Measurements from ENCODE around the gene STRBP. TPM values are rescaled to one million over a fixed set of nuclear protein-coding genes. Genes with fewer than 3 reads are reported as not detected.
A peak's percentile ranks its signal among the peaks of the same experiment; 100 is the strongest.

The STRBP gene
- total RNA-seq, 1 donor from 2014 or later: 17.3 TPM

DNA sequence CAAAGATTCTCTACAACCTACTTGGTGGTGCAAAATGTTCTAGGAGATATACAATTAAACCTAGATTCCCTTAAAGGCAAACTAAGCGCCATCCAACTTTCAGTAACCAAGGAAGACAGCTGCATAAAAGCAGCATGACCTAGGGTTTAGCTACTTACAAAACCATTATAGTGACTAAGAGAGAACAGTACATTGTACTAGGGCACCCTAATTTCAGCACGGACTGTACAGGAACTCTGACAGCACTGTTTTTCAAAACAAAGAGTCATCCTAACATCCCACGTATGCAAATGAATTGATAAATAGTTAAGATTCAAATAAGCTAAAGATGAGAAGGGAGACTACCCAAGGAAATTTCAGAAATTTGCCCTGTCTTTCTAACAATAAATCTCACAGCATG is 30.0 kb downstream of the STRBP start:
- H3K9me3 Mint-ChIP-seq (ENCODE audit: unreplicated experiment): peaks cover 6% of the 10 kb centered on the region
- TF ChIP-seq, protein P1, sequence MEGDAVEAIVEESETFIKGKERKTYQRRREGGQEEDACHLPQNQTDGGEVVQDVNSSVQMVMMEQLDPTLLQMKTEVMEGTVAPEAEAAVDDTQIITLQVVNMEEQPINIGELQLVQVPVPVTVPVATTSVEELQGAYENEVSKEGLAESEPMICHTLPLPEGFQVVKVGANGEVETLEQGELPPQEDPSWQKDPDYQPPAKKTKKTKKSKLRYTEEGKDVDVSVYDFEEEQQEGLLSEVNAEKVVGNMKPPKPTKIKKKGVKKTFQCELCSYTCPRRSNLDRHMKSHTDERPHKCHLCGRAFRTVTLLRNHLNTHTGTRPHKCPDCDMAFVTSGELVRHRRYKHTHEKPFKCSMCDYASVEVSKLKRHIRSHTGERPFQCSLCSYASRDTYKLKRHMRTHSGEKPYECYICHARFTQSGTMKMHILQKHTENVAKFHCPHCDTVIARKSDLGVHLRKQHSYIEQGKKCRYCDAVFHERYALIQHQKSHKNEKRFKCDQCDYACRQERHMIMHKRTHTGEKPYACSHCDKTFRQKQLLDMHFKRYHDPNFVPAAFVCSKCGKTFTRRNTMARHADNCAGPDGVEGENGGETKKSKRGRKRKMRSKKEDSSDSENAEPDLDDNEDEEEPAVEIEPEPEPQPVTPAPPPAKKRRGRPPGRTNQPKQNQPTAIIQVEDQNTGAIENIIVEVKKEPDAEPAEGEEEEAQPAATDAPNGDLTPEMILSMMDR (IDR thresholded peaks at IDR 0.05): no peak
- H3K4me3 Mint-ChIP-seq (ENCODE audit: unreplicated experiment): no peak overlapping the region
- H3K36me3 Mint-ChIP-seq (ENCODE audit: unreplicated experiment): peaks cover 2% of the 10 kb centered on the region
- DNase-seq (ENCODE audit: extremely low spot score, unreplicated experiment): no peak
- no peak overlapping the region for H3K27ac Mint-ChIP-seq (ENCODE audit: unreplicated experiment)
- no peaks in the 10 kb centered on the region for H3K27me3 Mint-ChIP-seq (ENCODE audit: unreplicated experiment)
- H3K4me1 Mint-ChIP-seq (ENCODE audit: unreplicated experiment): no peaks in the 10 kb centered on the region

DNA sequence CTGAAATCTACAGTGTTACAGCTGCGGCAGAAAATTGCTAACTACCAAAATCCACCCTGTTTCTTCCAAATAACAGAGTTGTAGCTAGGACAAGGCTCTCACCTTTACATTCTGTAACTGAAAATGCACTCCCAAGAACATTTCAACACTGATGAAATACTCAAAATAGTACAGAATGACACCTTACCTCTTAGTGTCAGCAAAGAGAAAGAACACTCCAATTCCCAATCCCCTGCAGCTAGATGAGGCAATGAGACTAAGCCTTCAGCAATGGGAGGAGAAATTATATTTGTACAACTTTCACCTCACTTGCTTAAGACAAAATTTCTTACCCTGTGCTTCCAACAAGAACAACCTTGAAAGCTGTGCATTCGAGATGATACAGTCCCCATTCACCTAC is 31.2 kb downstream of the STRBP start:
- H3K9me3 Mint-ChIP-seq (ENCODE audit: unreplicated experiment): no peaks in the 10 kb centered on the region
- DNase-seq (ENCODE audit: extremely low spot score, unreplicated experiment): no peak
- H3K4me1 Mint-ChIP-seq (ENCODE audit: unreplicated experiment): peaks cover 7% of the 10 kb centered on the region
- H3K27me3 Mint-ChIP-seq (ENCODE audit: unreplicated experiment): no peaks in the 10 kb centered on the region
- no peak overlapping the region for H3K27ac Mint-ChIP-seq (ENCODE audit: unreplicated experiment)
- peaks cover 2% of the 10 kb centered on the region for H3K36me3 Mint-ChIP-seq (ENCODE audit: unreplicated experiment)
- TF ChIP-seq, protein P1 (IDR thresholded peaks at IDR 0.05): no peak
- no peak overlapping the region for H3K4me3 Mint-ChIP-seq (ENCODE audit: unreplicated experiment)

DNA sequence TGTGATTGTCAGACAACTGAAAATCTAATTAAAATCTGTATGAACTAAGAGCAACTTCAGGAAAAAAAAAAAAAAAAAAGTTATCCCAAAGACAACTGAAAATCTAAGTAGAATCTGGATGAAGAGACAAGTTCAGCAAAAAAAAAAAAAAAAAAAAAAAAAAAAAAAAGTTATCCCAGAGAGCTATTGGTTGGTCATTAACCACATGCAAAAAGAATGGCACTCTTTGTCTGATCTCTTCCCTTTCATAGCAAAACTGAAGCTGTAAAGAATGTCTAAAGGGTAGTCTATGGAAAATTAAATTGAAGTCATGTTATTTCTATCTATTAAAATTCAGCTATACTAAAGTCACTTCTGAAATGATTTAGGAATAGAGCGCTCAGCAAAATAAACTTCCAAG is 32.9 kb downstream of the STRBP start:
- Mint-ChIP-seq H3K36me3 (ENCODE audit: unreplicated experiment) (no peaks in the 10 kb centered on the region), H3K27ac (ENCODE audit: unreplicated experiment) (no peak overlapping the region), H3K9me3 (ENCODE audit: unreplicated experiment) (no peaks in the 10 kb centered on the region), H3K27me3 (ENCODE audit: unreplicated experiment) (no peaks in the 10 kb centered on the region), H3K4me3 (ENCODE audit: unreplicated experiment) (no peak overlapping the region), H3K4me1 (ENCODE audit: unreplicated experiment) (peaks cover 9% of the 10 kb centered on the region)
- no peak for DNase-seq (ENCODE audit: extremely low spot score, unreplicated experiment)
- TF ChIP-seq, protein P1 (IDR thresholded peaks at IDR 0.05): no peak

DNA sequence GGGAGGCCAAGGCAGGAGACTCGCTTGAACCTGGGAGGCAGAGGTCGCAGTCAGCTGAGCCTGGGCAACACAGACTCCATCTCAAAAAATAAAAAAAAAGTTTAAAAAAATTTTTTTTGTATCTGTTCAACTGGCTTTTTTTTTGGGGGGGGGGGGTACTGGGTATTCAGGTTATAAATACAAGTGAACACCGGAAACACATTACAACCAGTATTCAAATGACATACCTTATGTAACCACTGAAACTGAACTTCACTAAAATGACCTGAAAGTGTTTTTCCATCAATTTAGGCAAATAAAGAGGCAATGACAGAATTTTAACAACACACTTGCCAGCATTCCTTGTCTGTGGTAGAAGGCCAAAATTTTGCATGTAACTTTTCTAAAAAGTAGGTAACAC is 33.5 kb downstream of the STRBP start:
- no peaks in the 10 kb centered on the region for H3K9me3 Mint-ChIP-seq (ENCODE audit: unreplicated experiment)
- H3K36me3 Mint-ChIP-seq (ENCODE audit: unreplicated experiment): no peaks in the 10 kb centered on the region
- H3K4me3 Mint-ChIP-seq (ENCODE audit: unreplicated experiment): no peak overlapping the region
- no peak overlapping the region for H3K27ac Mint-ChIP-seq (ENCODE audit: unreplicated experiment)
- DNase-seq (ENCODE audit: extremely low spot score, unreplicated experiment): no peak
- TF ChIP-seq, protein P1 (IDR thresholded peaks at IDR 0.05): no peak
- H3K27me3 Mint-ChIP-seq (ENCODE audit: unreplicated experiment): no peaks in the 10 kb centered on the region
- H3K4me1 Mint-ChIP-seq (ENCODE audit: unreplicated experiment): peaks cover 9% of the 10 kb centered on the region

DNA sequence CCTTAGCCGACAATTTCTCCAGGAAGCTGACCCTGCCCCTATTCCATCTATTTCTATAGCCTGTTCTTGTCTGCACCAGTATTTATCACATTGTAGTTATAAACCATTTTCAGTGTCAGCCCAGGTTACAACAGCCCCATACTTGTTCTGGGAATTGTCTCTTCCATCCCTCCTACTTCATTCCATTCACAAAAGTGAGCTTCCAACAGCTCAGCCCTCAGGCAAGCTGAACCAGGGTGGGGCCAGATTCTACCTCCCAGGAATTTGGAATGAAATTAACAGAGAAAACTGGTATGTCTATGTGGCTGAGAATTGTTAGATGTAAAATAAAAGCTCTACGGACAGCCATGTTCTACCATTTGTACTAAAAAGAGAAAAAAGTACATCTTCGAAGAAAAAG is 36.1 kb downstream of the STRBP start:
- peaks cover 9% of the 10 kb centered on the region for H3K4me1 Mint-ChIP-seq (ENCODE audit: unreplicated experiment)
- no peak overlapping the region for H3K4me3 Mint-ChIP-seq (ENCODE audit: unreplicated experiment)
- no peaks in the 10 kb centered on the region for H3K27me3 Mint-ChIP-seq (ENCODE audit: unreplicated experiment)
- no peaks in the 10 kb centered on the region for H3K36me3 Mint-ChIP-seq (ENCODE audit: unreplicated experiment)
- peak overlapping the region; percentile 39 for H3K27ac Mint-ChIP-seq (ENCODE audit: unreplicated experiment)
- DNase-seq (ENCODE audit: extremely low spot score, unreplicated experiment): no peak
- no peaks in the 10 kb centered on the region for H3K9me3 Mint-ChIP-seq (ENCODE audit: unreplicated experiment)
- TF ChIP-seq, protein P1 (IDR thresholded peaks at IDR 0.05): no peak
